HT1080 (cell line): ENCODE results near the gene POU6F2. TPM values are rescaled to one million over a fixed set of nuclear protein-coding genes. Genes with fewer than 3 reads are reported as not detected.

Experiments used
- DNase-seq: peaks from one replicate; pipeline ENCODE4 v3.0.0-alpha.2; 2015; ENCODE audit warnings: low read depth
- total RNA-seq: library from RNA; depleted of rRNA; stranded (reverse); fragments of >200 nt; shearing (Covaris generic); gene quantifications from 2 replicates; pipeline ENCODE4 v1.2.3, GENCODE V29; 2014

Gene POU6F2
- total RNA-seq, 1 experiment from 2014 or later: not detected

DNA sequence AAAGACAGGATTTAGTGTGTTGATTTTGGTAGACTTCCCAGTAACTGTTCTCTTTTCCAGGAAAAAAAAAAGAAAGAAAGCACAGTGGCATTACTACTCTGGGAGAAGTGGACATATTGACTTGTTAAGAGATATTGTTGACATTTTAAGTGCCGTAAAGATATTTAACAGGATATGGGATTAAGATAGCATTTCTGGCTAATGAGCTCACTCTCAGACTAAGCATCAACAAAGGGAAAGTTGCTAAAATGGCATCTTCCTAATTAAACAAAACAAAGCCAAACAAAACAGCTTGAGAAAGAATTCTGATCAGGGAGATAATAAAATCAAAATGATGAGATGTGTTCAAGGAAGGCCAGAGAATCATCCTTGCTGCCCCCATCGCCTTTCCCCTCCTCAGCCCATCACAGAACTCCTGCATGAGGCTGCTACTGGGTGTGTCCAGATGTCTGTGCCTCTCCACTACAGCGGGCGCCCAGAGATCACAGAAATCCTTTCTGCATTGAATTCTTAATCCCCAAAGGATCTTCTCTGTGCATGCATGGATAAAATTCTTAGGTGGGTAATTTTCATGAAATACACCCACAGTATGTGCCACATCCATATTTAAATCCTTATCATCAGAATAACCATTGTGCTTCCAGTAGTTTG, 270.5 kb downstream of the POU6F2 start:
- no peak for DNase-seq

GRCh38 chr7:39248692-39249090, 271.0 kb downstream of the POU6F2 start:
- no peak for DNase-seq

- DNase-seq: no peak
Measured at GRCh38 chr7:39249635-39250152, 272.0 kb downstream of the POU6F2 start.

- DNase-seq: no peak
Measured at GRCh38 chr7:39252916-39253315, 275.2 kb downstream of the POU6F2 start.

DNA sequence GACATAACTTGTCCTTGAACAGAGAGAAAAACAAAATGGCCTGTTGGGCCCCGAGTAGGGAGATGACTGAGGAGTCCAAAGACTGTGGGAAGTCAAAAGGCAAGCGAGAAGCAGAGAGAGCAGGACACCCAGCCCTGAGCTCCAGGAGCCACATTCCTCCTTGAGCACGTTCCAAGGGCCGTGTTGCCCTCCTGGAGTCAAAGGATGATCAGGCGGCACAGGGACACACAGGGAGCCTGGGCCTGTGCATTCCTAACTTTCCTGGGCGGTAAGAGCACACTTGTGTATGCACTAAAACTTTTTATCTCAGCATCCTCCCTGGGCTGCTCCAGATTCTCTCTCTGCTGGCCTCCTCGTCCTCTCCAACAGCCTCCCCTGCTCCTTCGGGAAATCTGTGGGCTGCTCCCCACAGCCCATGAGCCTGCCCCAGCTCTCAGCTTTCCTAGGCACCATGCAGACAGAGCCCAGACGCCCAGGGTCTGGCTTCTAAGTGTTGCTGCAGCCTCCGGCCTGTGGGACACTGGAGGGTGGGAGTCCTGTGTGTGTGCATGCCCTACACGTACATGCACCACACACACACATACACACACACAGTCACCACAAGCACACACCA, 281.8 kb downstream of the POU6F2 start:
- no peak for DNase-seq

GRCh38 chr7:39260279-39260844, 282.7 kb downstream of the POU6F2 start:
- DNase-seq: no peak

DNA sequence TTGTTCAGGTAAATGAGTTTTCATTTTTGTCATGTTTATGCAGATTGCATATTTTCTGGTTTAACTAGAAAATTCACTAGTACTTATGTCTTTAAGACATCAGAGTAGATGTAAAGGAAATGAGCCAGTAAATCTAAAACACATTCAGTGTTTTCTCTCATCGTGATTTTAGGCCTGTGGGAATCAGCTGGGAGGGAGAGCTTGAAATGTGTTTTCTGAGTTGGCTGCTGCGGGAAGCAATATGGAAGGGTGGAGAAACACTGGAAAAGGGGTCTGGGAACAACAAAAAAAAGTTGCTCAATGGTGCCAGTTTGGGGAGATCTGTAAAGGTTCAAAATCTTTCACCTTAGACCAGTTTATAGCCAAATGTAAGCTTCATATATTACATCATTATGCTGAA, 284.1 kb downstream of the POU6F2 start:
- DNase-seq: no peak

- DNase-seq: no peak
Measured at GRCh38 chr7:39265641-39266591, 288.2 kb downstream of the POU6F2 start.

DNA sequence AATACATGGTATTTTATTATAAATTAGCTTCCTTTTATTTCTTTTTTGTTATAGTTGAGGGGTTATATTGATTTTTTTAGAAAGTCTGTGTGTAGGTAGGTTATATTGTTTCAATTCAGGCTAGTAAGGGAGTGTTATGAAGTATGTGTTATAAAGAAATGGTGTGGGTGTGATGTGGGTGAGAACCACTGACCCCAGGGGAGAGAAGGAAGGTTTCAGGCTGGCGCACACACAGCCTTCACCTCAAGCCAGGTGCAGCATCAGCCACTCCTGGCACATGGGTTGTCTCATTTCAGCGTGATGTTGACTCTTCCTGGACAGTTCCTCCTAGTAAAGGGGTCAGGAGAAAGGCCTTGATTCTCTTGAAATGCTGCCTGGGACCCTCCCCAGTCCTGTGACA, 291.3 kb downstream of the POU6F2 start:
- no peak for DNase-seq

GRCh38 chr7:39270018-39270417, 292.3 kb downstream of the POU6F2 start:
- DNase-seq: no peak

GRCh38 chr7:39271402-39271801, 293.7 kb downstream of the POU6F2 start:
- no peak for DNase-seq

GRCh38 chr7:39272111-39272510, 294.4 kb downstream of the POU6F2 start:
- DNase-seq: no peak

DNA sequence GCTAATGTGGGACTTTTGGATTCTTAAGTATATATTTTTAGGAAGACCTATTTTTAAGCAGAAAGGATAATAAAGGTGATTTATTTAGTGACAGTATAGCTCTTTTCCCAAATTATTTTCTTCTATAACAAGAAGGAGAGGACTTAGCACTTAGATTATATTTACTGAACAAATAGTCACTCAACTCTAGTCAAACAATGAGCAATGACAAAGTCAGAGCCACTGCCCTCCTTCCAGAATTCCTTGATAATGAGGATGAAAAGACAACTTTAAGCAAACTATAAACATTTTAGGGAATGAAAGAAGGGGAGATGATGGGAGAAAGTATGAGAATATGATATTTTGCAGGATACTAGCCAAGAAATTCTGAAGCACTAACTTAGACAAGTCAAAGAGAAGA, 295.0 kb downstream of the POU6F2 start:
- no peak for DNase-seq

DNA sequence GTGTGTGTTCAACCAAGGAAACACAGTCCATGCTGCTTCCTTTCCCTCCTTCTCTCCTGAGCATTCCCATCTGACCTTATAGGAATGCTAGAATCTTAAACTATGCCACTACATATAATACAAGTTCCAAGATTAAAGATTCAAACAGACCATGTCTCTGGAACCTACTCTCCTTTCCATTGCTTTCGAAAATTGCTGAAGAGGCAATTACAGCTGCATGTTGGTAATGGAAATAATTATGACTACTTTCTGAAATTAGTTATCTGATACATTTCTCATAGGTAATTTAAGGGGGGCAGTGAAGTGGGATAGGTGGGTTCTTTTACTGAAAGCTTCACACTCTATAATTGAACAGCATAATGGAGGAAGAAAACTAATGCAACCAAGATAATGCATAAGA, 302.6 kb downstream of the POU6F2 start:
- no peak for DNase-seq

- peak; percentile 29 for DNase-seq
Measured at GRCh38 chr7:39285256-39285655, 307.5 kb downstream of the POU6F2 start.

DNA sequence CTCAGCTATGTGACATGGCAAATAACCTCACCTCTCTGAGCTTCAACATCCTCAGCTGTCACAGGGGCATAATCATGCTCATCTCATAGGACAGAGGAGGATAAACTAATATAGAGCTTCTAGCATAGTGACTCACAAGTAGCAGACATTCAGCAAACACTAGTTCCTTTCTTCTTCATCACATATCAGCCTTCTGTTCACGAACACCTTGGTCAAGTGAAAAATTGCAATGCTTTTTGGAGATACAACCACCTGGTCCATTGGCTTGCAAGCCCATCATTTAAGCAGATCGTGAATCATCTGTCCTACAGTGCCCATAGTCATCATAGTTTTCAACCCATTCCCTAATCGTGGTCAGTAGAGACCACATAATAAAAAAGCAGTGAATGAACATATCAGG, 310.6 kb downstream of the POU6F2 start:
- no peak for DNase-seq

GRCh38 chr7:39291628-39292410, 314.1 kb downstream of the POU6F2 start:
- DNase-seq: no peak

DNA sequence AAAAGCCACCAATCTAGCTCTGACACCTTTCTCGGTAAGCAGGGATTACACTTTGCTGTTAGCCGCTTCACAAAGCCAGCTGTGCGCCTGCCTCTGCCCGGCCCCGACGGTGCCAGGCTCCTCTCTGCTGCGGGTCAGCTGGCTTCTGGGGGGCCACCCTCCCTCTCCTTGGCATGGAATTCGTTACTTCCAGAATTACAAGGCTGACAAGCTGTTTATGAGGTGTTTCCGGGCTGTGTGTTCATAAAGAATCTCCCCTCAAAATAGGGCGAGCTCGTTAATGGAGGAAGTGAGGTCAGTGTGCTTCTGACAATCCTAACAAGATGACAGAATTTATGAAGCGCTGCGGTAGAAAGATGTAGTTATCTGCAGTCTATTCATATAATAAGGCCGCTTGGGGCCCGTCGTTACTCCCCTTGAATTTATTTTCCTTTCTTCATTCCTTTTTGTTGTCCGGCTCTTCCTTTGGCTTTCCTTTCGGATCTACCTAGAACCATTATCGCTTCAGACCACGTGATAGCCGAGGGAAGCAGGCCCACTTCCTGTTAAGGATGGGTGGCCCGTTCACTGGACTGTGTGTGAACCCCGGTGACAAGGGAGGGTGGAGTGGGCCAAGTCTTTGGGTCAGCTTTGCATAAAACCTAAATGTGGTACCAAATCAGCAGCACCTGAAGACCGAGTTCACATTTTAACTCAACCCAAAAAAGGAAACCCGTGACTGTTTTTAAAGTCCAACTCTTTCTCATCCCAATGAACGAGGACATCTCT, 315.5 kb downstream of the POU6F2 start:
- DNase-seq: no peak

DNA sequence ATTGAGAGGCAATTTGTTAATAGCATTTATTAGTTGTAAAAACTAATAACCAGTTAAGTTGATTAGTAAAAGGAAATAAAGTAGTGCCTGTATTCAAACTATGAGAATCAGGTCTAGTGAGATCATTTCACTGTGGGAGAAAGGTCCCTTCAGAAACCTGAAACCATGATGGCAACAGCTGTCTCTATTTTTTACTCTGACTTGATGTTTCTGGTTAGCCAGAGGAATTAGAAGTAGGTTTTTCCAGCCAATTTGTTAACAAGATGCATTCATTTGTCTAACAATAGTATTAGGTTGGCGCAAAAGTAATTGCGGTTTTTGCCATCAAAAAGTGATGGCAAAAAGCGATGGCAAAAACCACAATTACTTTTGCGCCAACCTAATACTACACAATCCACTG, 316.3 kb downstream of the POU6F2 start:
- DNase-seq: no peak

DNA sequence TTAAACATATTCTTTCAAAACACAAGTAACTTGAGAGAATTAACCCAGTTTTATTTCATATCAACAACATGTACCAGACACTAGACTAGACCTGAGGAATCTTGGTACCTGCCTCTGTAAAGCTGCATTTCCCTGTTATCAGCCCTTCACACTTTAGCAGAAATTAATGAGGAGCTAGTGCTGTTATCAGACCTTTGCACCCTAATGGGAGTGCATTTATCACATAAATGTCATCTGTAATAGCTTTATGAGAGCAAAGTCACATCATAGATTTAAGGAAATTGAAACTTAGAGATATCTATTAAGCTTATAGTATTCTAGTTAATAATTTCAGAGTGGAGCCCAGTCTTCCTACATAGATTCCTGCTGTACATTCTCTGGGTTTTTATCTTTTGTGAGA, 318.1 kb downstream of the POU6F2 start:
- DNase-seq: no peak
